Mammary epithelial cell (primary cell): ENCODE data around the gene ABCA1.

Source experiments
- EZH2 ChIP-seq: IDR thresholded peaks from 2 replicates; pipeline ENCODE4 v1.6.1; 2012; ENCODE audit warnings: low read length, inconsistent platforms, borderline replicate concordance
- TF ChIP-seq, protein P1 (sequence below), 2 donors: IDR thresholded peaks in 1 of 2; conservative IDR thresholded peaks in 1 of 2; 2 replicates each; pipeline ENCODE4 v1.5.1; 2011 to 2012; ENCODE audit warnings: inconsistent platforms in 2 of 2, low read length in 2 of 2, mild to moderate bottlenecking in 2 of 2, control low read depth in 1 of 2, low read depth in 1 of 2; ENCODE audit not compliant: insufficient read depth in 1 of 2; ENCODE audit errors: extremely low read depth in 1 of 2

DNA sequence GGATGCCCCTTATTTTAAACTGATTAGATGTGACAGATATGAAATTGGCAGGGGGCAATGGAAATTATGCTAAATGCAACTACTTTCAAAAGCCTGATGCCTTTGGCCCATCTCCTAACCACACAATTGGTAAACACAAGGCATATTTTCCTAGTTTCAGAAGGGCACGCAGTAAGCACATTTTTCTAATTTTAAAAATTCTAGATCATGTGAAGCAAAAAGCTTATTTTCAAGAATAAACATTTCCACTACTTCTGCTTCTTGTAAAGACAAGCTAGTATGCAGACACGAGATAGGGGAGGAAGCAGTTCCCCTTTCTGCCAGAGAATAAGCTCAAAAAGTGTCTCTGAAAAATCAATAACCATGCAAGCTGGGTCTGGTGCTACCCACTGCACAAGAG, 67.7 kb downstream of the ABCA1 start:
- TF ChIP-seq, protein P1, sequence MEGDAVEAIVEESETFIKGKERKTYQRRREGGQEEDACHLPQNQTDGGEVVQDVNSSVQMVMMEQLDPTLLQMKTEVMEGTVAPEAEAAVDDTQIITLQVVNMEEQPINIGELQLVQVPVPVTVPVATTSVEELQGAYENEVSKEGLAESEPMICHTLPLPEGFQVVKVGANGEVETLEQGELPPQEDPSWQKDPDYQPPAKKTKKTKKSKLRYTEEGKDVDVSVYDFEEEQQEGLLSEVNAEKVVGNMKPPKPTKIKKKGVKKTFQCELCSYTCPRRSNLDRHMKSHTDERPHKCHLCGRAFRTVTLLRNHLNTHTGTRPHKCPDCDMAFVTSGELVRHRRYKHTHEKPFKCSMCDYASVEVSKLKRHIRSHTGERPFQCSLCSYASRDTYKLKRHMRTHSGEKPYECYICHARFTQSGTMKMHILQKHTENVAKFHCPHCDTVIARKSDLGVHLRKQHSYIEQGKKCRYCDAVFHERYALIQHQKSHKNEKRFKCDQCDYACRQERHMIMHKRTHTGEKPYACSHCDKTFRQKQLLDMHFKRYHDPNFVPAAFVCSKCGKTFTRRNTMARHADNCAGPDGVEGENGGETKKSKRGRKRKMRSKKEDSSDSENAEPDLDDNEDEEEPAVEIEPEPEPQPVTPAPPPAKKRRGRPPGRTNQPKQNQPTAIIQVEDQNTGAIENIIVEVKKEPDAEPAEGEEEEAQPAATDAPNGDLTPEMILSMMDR (conservative IDR thresholded peaks at IDR 0.05 in 1 of 2, IDR thresholded peaks at IDR 0.05 in 1 of 2; ENCODE audit: extremely low read depth in 1 of 2, insufficient read depth in 1 of 2, low read depth in 1 of 2, low read length in 2 of 2), result no peak
- TF ChIP-seq EZH2, result no peak
